GM23248 (cell line): Measurements from ENCODE around the gene MATR3. TPM values are rescaled to one million over a fixed set of nuclear protein-coding genes. Genes with fewer than 3 reads are reported as not detected.

Source experiments
- DNase-seq: peaks from one replicate; pipeline ENCODE4 v3.0.0-alpha.2; 2015
- H2AFZ ChIP-seq: fragments of 200-600 bp; sonication (generic); 2 replicates; pipeline ENCODE4 v1.6.1; 2016; ENCODE audit warnings: antibody characterized with exemption
- H3F3A ChIP-seq: fragments of 200-600 bp; sonication (generic); 2 replicates; pipeline ENCODE4 v1.6.1; 2016; ENCODE audit warnings: mild to moderate bottlenecking, antibody characterized with exemption, mixed run types; ENCODE audit not compliant: insufficient read depth
- H3K27ac ChIP-seq: fragments of 200-600 bp; sonication (generic); 2 replicates; pipeline ENCODE4 v1.5.1; 2016; ENCODE audit warnings: mild to moderate bottlenecking
- H3K27me3 ChIP-seq: fragments of 200-600 bp; sonication (generic); replicated peaks from 2 replicates; pipeline ENCODE4 v1.6.1; 2016; ENCODE audit warnings: mild to moderate bottlenecking; ENCODE audit not compliant: insufficient read depth
- H3K36me3 ChIP-seq: fragments of 200-600 bp; sonication (generic); 2 replicates; pipeline ENCODE4 v1.6.1; 2016; ENCODE audit warnings: low read depth, mild to moderate bottlenecking
- H3K4me1 ChIP-seq: fragments of 200-600 bp; sonication (generic); 2 replicates; pipeline ENCODE4 v1.6.1; 2016; ENCODE audit warnings: mild to moderate bottlenecking; ENCODE audit not compliant: insufficient read depth
- H3K4me2 ChIP-seq: fragments of 200-600 bp; sonication (generic); one replicate; pipeline ENCODE4 v1.6.1; 2016; ENCODE audit warnings: mild to moderate bottlenecking; ENCODE audit not compliant: unreplicated experiment
- H3K4me3 ChIP-seq: fragments of 200-600 bp; sonication (generic); 2 replicates; pipeline ENCODE4 v1.5.1; 2016; ENCODE audit warnings: mild to moderate bottlenecking
- H3K79me2 ChIP-seq: fragments of 200-600 bp; sonication (generic); 2 replicates; pipeline ENCODE4 v1.6.1; 2016; ENCODE audit warnings: mild to moderate bottlenecking; ENCODE audit not compliant: insufficient read depth
- H3K9ac ChIP-seq: fragments of 200-600 bp; sonication (generic); 2 replicates; pipeline ENCODE4 v1.6.1; 2016; ENCODE audit warnings: mild to moderate bottlenecking
- H3K9me2 ChIP-seq: fragments of 200-600 bp; sonication (generic); 2 replicates; pipeline ENCODE4 v1.6.1; 2016; ENCODE audit warnings: mixed run types, mild to moderate bottlenecking, moderate library complexity; ENCODE audit not compliant: insufficient read depth
- H3K9me3 ChIP-seq: fragments of 200-600 bp; sonication (generic); one replicate; pipeline ENCODE4 v1.6.1; 2017; ENCODE audit warnings: low read depth
- H4K20me1 ChIP-seq: fragments of 200-600 bp; sonication (generic); 2 replicates; pipeline ENCODE4 v1.6.0; 2016; ENCODE audit not compliant: insufficient read depth
- EZH2 ChIP-seq: fragments of 200-600 bp; sonication (generic); IDR thresholded peaks from 2 replicates; pipeline ENCODE4 v1.6.1; 2018; ENCODE audit warnings: antibody characterized with exemption, mild to moderate bottlenecking; ENCODE audit not compliant: insufficient read depth, poor library complexity, severe bottlenecking
- EZH2phosphoT487 ChIP-seq: fragments of 200-600 bp; sonication (generic); IDR thresholded peaks from 2 replicates; pipeline ENCODE4 v1.6.1; 2018; ENCODE audit warnings: antibody characterized with exemption, moderate library complexity, mild to moderate bottlenecking, low read depth; ENCODE audit not compliant: insufficient read depth
- WGBS, 2 experiments: methylation state at CpG; one replicate each; pipeline ENCODE4 v1.1.6; 2015 to 2017; ENCODE audit warnings: low lambda C conversion rate in 2 of 2, low coverage in 1 of 2; ENCODE audit errors: missing lambda C conversion rate in 2 of 2; 5-methylcytosine and 5-hydroxymethylcytosine counted together
- in situ Hi-C: fragments of 300-500 bp; cut with MboI; formaldehyde crosslinking; loops from 2 replicates; pipeline ENCODE4 v1.15.0; 2020
- polyA plus RNA-seq: library from polyadenylated mRNA; unstranded; fragments of >200 nt; fragmentation: Nextera tagmentation; extraction: Ambion mirVana; gene quantifications from 2 replicates; pipeline ENCODE4 v1.2.1, GENCODE V29; 2016
- total RNA-seq: library from RNA; depleted of rRNA; stranded (reverse); fragments of >200 nt; shearing (Covaris generic); gene quantifications from 2 replicates; pipeline ENCODE4 v1.2.3, GENCODE V29; 2014

Gene MATR3
- total and polyA plus RNA-seq, 2 experiments from 2014 or later = 198 to 215 TPM

DNA sequence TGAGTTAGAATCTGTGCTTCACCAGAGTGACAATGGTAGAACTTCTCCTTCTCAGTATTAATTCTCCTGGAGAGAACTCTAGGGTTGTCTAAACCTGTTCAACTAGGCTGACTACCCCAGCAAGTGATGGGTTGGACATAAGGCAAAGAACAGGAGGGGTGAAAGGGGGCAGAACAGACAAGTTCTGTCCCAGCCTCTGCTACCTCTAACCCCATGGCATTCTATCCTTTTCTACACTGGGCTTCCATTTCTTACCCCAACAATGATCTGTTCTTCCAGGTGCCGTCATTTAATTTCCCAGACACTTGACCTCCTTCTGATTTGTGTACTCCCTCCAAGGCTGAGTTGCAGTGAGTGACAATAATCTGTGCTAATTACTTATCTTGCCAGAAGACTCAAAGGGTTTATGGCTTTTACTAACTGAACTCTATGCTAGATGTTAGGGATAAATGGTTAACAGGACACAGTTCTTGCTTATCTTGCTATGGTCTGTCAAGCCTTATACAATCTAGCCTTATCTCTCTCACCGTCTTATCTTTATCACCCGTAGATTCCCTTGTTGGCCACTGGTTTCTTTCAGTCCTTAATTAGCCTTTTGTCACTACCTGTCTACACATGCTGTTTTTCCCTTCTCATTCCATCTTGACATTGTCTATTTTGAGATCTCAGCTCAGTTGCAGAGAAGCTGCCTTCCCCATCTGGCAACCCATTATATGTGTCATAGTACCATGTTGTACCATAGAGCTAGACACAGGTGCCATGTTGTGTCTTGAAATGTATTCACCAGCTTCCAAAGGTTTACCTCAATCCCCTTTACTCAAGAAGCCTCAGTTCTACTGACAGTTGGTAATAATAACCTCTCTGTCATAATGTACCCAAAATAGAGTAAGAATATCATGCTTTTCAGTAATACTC, 10.0 kb upstream of the MATR3 start:
- TF ChIP-seq EZH2 = no peak
- TF ChIP-seq EZH2phosphoT487 = no peak
- peaks cover 36% of the 10 kb centered on the region for H3K36me3 ChIP-seq
- in situ Hi-C loops = no loop called here

DNA sequence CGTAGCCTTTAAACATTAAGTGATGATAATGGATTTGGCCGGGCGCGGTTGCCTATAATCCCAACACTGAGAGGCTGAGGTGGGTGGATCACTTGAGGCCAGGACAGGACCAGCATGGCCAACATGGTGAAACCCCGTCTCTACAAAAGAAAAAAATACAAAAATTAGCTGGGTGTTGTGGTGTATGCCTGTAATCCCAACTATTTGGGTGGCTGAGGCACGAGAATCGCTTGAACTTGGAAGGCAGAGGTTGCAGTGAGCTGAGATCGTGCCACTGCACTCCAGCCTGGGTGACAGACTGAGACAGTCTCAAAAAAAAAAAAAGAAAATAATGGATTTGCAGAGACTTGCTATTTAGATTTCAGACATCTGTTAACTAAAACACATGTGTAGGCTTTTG, 9.2 kb upstream of the MATR3 start:
- Histone ChIP-seq H3K36me3 (peaks cover 31% of the 10 kb centered on the region), H3K9me3 (no peaks in the 10 kb centered on the region), H3F3A (peaks cover 37% of the 10 kb centered on the region), H3K79me2 (0 out of 2 replicates have a peak, but pooled peaks cover 8% of the 10 kb centered on the region), H3K4me3 (no peak overlapping the region), H3K4me1 (peaks cover 14% of the 10 kb centered on the region), H4K20me1 (no peaks in the 10 kb centered on the region), H3K9me2 (no peaks in the 10 kb centered on the region), H2AFZ (no peak overlapping the region), H3K27ac (no peak overlapping the region), H3K4me2 (no peak overlapping the region), H3K9ac (no peak overlapping the region), H3K27me3 (no peaks in the 10 kb centered on the region)
- in situ Hi-C loops = no loop called here
- 98% methylated on average over 8 of the region's 8 CpGs for WGBS, 2 experiments
- DNase-seq = no peak
- no peak for TF ChIP-seq EZH2
- no peak for TF ChIP-seq EZH2phosphoT487

More for the DNA sequence above, 10.0 kb upstream of the MATR3 start:
- Histone ChIP-seq H3F3A (peaks cover 37% of the 10 kb centered on the region), H3K9me3 (no peaks in the 10 kb centered on the region), H3K4me3 (no peak overlapping the region), H3K4me1 (peaks cover 14% of the 10 kb centered on the region), H4K20me1 (no peaks in the 10 kb centered on the region), H3K4me2 (no peak overlapping the region), H3K27ac (no peak overlapping the region), H2AFZ (no peak overlapping the region), H3K27me3 (no peaks in the 10 kb centered on the region), H3K79me2 (0 out of 2 replicates have a peak, but pooled peaks cover 8% of the 10 kb centered on the region), H3K9ac (no peak overlapping the region), H3K9me2 (no peaks in the 10 kb centered on the region)
- 50 to 60% methylated on average over 3 of the region's 3 CpGs for WGBS, 2 experiments
- no peak for DNase-seq

DNA sequence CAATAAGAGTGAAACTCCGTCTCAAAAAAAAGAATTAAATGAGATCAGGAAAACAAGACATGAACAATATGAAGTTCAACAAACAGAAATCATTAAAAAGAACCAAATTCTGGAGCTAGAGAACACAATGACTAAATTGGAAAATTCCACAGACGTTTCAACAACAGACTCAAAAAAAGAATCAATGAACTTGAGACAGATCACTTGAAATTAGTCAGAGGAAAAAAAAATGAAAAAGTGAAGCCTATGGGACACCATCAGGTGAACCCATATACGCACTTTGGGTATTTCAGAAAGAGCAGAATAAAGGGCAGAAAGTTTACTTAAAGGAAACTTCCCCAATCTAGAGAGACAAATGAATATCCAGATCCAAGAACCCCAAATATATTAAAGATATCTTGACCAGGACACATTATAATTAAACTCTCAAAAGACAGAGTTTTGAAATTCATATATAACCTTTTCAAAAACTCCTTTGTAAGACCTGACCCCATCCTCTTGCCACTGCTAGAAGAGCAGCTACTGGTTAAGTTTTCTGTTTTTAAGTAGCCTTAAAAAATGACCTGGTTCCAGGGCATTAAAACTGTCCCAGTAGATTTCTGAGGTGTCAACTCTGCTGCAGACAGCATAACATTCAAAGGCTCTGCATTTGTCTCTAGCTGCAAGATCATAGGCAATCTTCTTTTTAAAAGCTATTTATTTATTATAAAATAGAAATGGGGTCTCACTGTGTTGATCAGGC, 7.7 kb upstream of the MATR3 start:
- Histone ChIP-seq H3K79me2 (no peaks in the 10 kb centered on the region), H3K4me2 (no peak overlapping the region), H3K4me3 (no peak overlapping the region), H2AFZ (no peak overlapping the region), H3K27ac (no peak overlapping the region), H3K9me2 (no peaks in the 10 kb centered on the region), H4K20me1 (no peaks in the 10 kb centered on the region), H3K9me3 (no peaks in the 10 kb centered on the region), H3K36me3 (peaks cover 22% of the 10 kb centered on the region), H3K4me1 (peaks cover 14% of the 10 kb centered on the region), H3K27me3 (no peaks in the 10 kb centered on the region), H3K9ac (no peak overlapping the region), H3F3A (peaks cover 32% of the 10 kb centered on the region)
- WGBS, 2 experiments = 89 to 92% methylated on average over 3 of the region's 3 CpGs
- in situ Hi-C loops = no loop called here
- TF ChIP-seq EZH2phosphoT487 (no peak), EZH2 (no peak)
- no peak for DNase-seq

DNA sequence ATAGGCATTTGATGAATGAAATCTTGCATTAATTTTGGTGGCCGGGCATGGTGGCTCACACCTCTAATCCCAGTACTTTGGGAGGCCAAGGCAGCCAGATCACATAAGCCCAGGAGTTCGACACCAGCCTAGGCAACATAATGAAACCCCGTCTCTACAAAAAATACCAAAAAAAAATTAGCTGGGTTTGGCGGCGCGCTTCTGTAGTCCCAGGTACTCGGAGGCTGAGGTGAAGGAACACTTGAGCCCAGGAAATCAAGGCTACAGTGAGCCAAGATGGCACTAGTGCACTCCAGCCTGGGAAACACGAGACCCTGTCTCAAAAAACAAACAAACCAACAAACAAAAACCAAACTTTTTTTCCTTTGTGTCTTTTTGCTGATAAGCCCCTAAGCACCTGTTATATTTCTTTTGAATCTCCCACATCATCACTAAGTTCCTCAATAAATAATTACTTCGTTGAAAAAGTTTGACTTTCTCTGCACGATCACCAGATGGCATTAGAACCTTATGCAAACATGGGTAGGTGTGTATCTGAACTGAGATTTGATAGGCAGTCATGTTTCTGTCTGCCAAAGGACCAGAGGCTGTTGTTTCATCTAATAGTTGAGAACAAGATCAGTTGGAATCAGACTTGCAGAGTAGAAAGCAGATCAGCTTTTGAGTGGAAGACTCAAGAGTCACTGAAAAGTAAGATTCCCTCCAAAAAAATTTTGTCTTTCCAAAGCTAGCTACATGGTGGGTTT, 5.5 kb upstream of the MATR3 start:
- no peaks in the 10 kb centered on the region for H3K4me1 ChIP-seq
- H3K79me2 ChIP-seq = peaks cover 4% of the 10 kb centered on the region
- H3K9ac ChIP-seq = no peak overlapping the region
- H3K9me2 ChIP-seq = no peaks in the 10 kb centered on the region
- H3K4me3 ChIP-seq = no peak overlapping the region
- H3K27me3 ChIP-seq = no peaks in the 10 kb centered on the region
- in situ Hi-C loops = no loop called here
- no peaks in the 10 kb centered on the region for H3K9me3 ChIP-seq
- no peaks in the 10 kb centered on the region for H4K20me1 ChIP-seq
- peaks cover 27% of the 10 kb centered on the region for H3F3A ChIP-seq
- 70 to 72% methylated on average over 10 of the region's 10 CpGs for WGBS, 2 experiments
- peaks cover 16% of the 10 kb centered on the region for H3K36me3 ChIP-seq
- H2AFZ ChIP-seq = no peak overlapping the region
- no peak for DNase-seq
- H3K4me2 ChIP-seq = no peak overlapping the region
- H3K27ac ChIP-seq = no peak overlapping the region
- TF ChIP-seq EZH2phosphoT487 (no peak), EZH2 (no peak)
